Suprapubic skin (tissue), 4 donors: ENCODE measurements around the gene MAPK7.

Experiments
- EP300 ChIP-seq: sonication (generic); formaldehyde crosslinking; IDR thresholded peaks from one replicate; pipeline ENCODE4 v1.6.1; 2017; ENCODE audit warnings: antibody characterized with exemption
- POLR2A ChIP-seq, 2 donors: fragments of 450-650 bp; IDR thresholded peaks; one replicate each; pipeline ENCODE4 v1.6.1; 2017; ENCODE audit warnings: antibody characterized with exemption in 2 of 2, mild to moderate bottlenecking in 2 of 2, moderate library complexity in 2 of 2
- POLR2AphosphoS5 ChIP-seq, 3 donors: sonication (generic); formaldehyde crosslinking; IDR thresholded peaks; one replicate each; pipeline ENCODE4 v1.6.1; 2017; ENCODE audit warnings: antibody characterized with exemption in 3 of 3
- TF ChIP-seq, protein P1 (sequence below), 2 donors: fragments of 200-600 bp in 1 of 2; fragments of 450-650 bp in 1 of 2; sonication (generic) in 1 of 2; IDR thresholded peaks; one replicate each; pipeline ENCODE4 v1.5.1; 2016 to 2019; ENCODE audit warnings: antibody characterized with exemption in 2 of 2, mild to moderate bottlenecking in 1 of 2, moderate library complexity in 1 of 2

DNA sequence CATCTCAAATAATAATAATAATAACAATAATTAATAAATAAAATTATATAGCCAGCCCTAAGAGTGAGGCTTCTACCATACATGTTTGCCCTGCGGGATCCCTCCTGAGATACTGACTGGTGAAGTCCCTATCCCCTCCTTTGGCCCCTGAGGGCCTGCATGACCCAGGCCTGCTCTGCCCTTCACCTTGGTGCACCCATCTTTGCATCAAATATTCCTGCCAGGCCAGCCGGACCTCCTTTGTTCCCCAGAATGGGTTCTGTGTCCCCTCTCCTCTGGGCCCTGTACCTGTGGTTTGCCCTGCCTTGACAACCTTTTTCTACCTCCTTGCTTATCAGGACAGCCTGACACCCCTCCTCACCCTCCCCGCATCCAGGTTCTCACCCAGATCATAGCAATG, 30.8 kb downstream of the MAPK7 start:
- no peak for TF ChIP-seq POLR2AphosphoS5 (IDR thresholded peaks at IDR 0.05)
- no peak for TF ChIP-seq POLR2A (IDR thresholded peaks at IDR 0.05)
- TF ChIP-seq, protein P1, sequence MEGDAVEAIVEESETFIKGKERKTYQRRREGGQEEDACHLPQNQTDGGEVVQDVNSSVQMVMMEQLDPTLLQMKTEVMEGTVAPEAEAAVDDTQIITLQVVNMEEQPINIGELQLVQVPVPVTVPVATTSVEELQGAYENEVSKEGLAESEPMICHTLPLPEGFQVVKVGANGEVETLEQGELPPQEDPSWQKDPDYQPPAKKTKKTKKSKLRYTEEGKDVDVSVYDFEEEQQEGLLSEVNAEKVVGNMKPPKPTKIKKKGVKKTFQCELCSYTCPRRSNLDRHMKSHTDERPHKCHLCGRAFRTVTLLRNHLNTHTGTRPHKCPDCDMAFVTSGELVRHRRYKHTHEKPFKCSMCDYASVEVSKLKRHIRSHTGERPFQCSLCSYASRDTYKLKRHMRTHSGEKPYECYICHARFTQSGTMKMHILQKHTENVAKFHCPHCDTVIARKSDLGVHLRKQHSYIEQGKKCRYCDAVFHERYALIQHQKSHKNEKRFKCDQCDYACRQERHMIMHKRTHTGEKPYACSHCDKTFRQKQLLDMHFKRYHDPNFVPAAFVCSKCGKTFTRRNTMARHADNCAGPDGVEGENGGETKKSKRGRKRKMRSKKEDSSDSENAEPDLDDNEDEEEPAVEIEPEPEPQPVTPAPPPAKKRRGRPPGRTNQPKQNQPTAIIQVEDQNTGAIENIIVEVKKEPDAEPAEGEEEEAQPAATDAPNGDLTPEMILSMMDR (IDR thresholded peaks at IDR 0.05): no peak
- TF ChIP-seq EP300: no peak
